Endothelial cell of umbilical vein (primary cell): ENCODE data around the gene STAB2. TPM values are rescaled to one million over a fixed set of nuclear protein-coding genes. Genes with fewer than 3 reads are reported as not detected.

Source experiments
- BruUV-seq: library from RNA; stranded (reverse); fragments of 400-500 nt; replicated peaks from 2 replicates; lab custom pipeline; 2021; lab: Mats Ljungman, UMichigan
- CTCF ChIA-PET: fragments of 300-600, 350-600 bp; sonication (Branson Sonifier 250); formaldehyde crosslinking; loops from one replicate; lab custom pipeline; 2021; ENCODE audit warnings: antibody characterized with exemption, inconsistent platforms; lab: Charles Lee
- POLR2A ChIA-PET: fragments of 300-600, 350-600 bp; sonication (Branson Sonifier 250); formaldehyde crosslinking; loops from one replicate; lab custom pipeline; 2021; ENCODE audit warnings: antibody characterized with exemption, inconsistent platforms; lab: Charles Lee
- DNase-seq: peaks from one replicate; pipeline ENCODE4 v3.0.0-alpha.2; 2011; ENCODE audit warnings: low read depth, low spot score
- FAIRE-seq: peaks from 2 replicates; lab custom pipeline; 2011; peaks lifted over from hg19 to GRCh38; lab: Jason Lieb, UNC
- H2AFZ ChIP-seq: 2 replicates; pipeline ENCODE4 v1.6.0; 2012; ENCODE audit warnings: low read depth, low read length, control low read depth, inconsistent platforms
- H3K27ac ChIP-seq: 2 replicates; pipeline ENCODE4 v1.5.1; 2011; ENCODE audit warnings: low read depth, mild to moderate bottlenecking, control low read depth, low read length, moderate library complexity; ENCODE audit not compliant: insufficient read depth
- H3K27me3 ChIP-seq, 2 experiments: 2 replicates each; pipeline versions ENCODE4 v1.6.0 to v1.6.1; 2011; ENCODE audit warnings: low read length in 2 of 2, mixed read lengths in 1 of 2; ENCODE audit not compliant: control insufficient read depth in 2 of 2, insufficient read depth in 2 of 2
- H3K36me3 ChIP-seq, 2 experiments: 2 replicates in 1 of 2; 3 replicates in 1 of 2; pipeline ENCODE4 v1.5.1; 2011; ENCODE audit warnings: low read length in 2 of 2, mild to moderate bottlenecking in 1 of 2, moderate library complexity in 1 of 2; ENCODE audit not compliant: control insufficient read depth in 2 of 2, insufficient read depth in 2 of 2; ENCODE audit errors: extremely low read depth in 1 of 2
- H3K4me1 ChIP-seq: 3 replicates; pipeline ENCODE4 v1.5.1; 2011; ENCODE audit warnings: mild to moderate bottlenecking, low read length; ENCODE audit not compliant: control insufficient read depth, insufficient read depth; ENCODE audit errors: extremely low read depth
- H3K4me2 ChIP-seq: 2 replicates; pipeline ENCODE4 v1.6.1; 2011; ENCODE audit warnings: low read length, control low read depth, mixed read lengths; ENCODE audit not compliant: insufficient read depth
- H3K4me3 ChIP-seq, 3 experiments: fragments of 200-600 bp in 1 of 3; sonication (generic), shearing (Covaris generic) in 1 of 3; replicated peaks in 1 of 3; 2 replicates each; pipeline ENCODE4 v1.5.1; 2011 to 2016; ENCODE audit warnings: control low read depth in 3 of 3, low read length in 3 of 3, mild to moderate bottlenecking in 2 of 3, inconsistent platforms in 1 of 3, low read depth in 1 of 3, moderate library complexity in 1 of 3; ENCODE audit not compliant: insufficient read depth in 1 of 3
- H3K79me2 ChIP-seq: 2 replicates; pipeline ENCODE4 v1.6.0; 2012; ENCODE audit warnings: low read length, inconsistent platforms; ENCODE audit not compliant: control insufficient read depth, insufficient read depth
- H3K9ac ChIP-seq: replicated peaks from 2 replicates; pipeline ENCODE3; 2011; ENCODE audit warnings: low read length, control low read depth; ENCODE audit not compliant: insufficient read depth; ENCODE audit errors: extremely low read depth
- H3K9me1 ChIP-seq: replicated peaks from 3 replicates; pipeline ENCODE4 v1.6.0; 2011; ENCODE audit warnings: mild to moderate bottlenecking, low read length; ENCODE audit not compliant: control insufficient read depth, insufficient read depth; ENCODE audit errors: extremely low read depth
- H3K9me3 ChIP-seq: replicated peaks from 2 replicates; pipeline ENCODE4 v1.5.1; 2012; ENCODE audit warnings: low read length, inconsistent platforms; ENCODE audit not compliant: control insufficient read depth, insufficient read depth
- H4K20me1 ChIP-seq: replicated peaks from 2 replicates; pipeline ENCODE3; 2011; ENCODE audit warnings: mild to moderate bottlenecking, low read length; ENCODE audit not compliant: control insufficient read depth, insufficient read depth; ENCODE audit errors: extremely low read depth
- EZH2 ChIP-seq: IDR thresholded peaks from 2 replicates; pipeline ENCODE4 v1.6.1; 2012; ENCODE audit warnings: borderline replicate concordance, low read depth, mild to moderate bottlenecking, moderate library complexity, low read length, inconsistent platforms; ENCODE audit not compliant: severe bottlenecking
- FOS ChIP-seq: IDR thresholded peaks from 2 replicates; pipeline ENCODE4 v1.6.1; 2011; ENCODE audit warnings: mild to moderate bottlenecking, low read length, moderate library complexity, borderline replicate concordance; ENCODE audit not compliant: insufficient read depth
- GATA2 ChIP-seq: IDR thresholded peaks from 2 replicates; pipeline ENCODE4 v1.7.0; 2011; ENCODE audit warnings: low read depth, mild to moderate bottlenecking, moderate library complexity, mixed read lengths, low read length; ENCODE audit not compliant: insufficient read length, insufficient read depth
- JUN ChIP-seq: IDR thresholded peaks from 2 replicates; pipeline ENCODE4 v1.6.1; 2011; ENCODE audit warnings: borderline replicate concordance, low read depth; ENCODE audit not compliant: insufficient read length, insufficient read depth
- MYC ChIP-seq: IDR thresholded peaks from one replicate; pipeline ENCODE4 v1.6.1; 2011; ENCODE audit warnings: mild to moderate bottlenecking, low read depth, low read length
- dilution Hi-C: fragments of 300-500 bp; cut with MboI; formaldehyde crosslinking; loops from one replicate; pipeline ENCODE4 v1.15.0; 2019; ENCODE audit warnings: low sequenced_read_pairs; ENCODE audit not compliant: extremely low pct_ligation_motif_present
- intact Hi-C: fragments of 100-400 bp; cut with micrococcal nuclease; formaldehyde crosslinking; loops from one replicate; pipeline ENCODE4 v1.10.0; 2022
- polyA plus RNA-seq, 4 experiments: library from polyadenylated mRNA; depleted of rRNA in 3 of 4; stranded (reverse) in 3 of 4; unstranded in 1 of 4; fragments of >200 nt; gene quantifications; 2 replicates each; pipeline versions ENCODE4 v1.2.1 to v1.2.3, GENCODE V29; 2011 to 2012; ENCODE audit warnings: missing spikeins in 1 of 4
- total RNA-seq: library from RNA; stranded (reverse); gene quantifications from 2 replicates; pipeline ENCODE4 v1.2.3, GENCODE V29; 2021

Gene STAB2
- total and polyA plus RNA-seq, 2 donors (not counting 3 experiments of a cell fraction or from before 2014, with no cell fraction given) = 0.01 TPM; not detected in 1

DNA sequence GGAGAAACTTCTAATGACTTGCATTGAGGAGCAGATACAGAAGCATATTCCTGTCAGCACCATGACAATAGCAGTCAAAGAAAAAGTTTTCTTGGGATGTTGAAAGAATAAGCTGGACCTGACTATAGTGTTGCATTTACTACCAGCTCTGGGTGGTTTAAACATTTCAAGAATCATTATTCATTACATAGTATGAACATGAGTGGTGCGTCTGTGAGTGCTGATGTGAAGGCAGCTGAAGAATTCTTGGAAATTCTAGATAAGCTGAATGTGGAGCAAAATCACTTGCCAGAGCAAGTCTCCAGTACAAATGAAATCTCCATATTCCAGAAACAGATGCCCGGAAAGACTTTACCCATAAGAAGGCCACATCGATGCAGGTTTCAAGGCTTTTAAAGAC, 45.0 kb upstream of the STAB2 start:
- no peak overlapping the region for H3K9ac ChIP-seq
- H2AFZ ChIP-seq = no peak overlapping the region
- no peak overlapping the region for H3K27ac ChIP-seq
- no peak for FAIRE-seq
- DNase-seq = no peak
- no peak for TF ChIP-seq GATA2
- TF ChIP-seq MYC = no peak
- no peak for TF ChIP-seq FOS
- no peak for TF ChIP-seq EZH2
- intact Hi-C loops = no loop called here
- H4K20me1 ChIP-seq = no peaks in the 10 kb centered on the region
- ChIA-PET CTCF (no interaction called here), POLR2A (no interaction called here)
- H3K9me3 ChIP-seq = no peaks in the 10 kb centered on the region
- dilution Hi-C loops = no loop called here
- H3K4me2 ChIP-seq = no peak overlapping the region
- no peaks in the 10 kb centered on the region for H3K9me1 ChIP-seq
- H3K4me1 ChIP-seq = no peaks in the 10 kb centered on the region
- H3K36me3 ChIP-seq = no peaks in the 10 kb centered on the region
- H3K4me3 ChIP-seq = no peak overlapping the region
- H3K27me3 ChIP-seq = no peaks in the 10 kb centered on the region
- no peaks in the 10 kb centered on the region for H3K79me2 ChIP-seq
- no TSS peak for BruUV-seq

DNA sequence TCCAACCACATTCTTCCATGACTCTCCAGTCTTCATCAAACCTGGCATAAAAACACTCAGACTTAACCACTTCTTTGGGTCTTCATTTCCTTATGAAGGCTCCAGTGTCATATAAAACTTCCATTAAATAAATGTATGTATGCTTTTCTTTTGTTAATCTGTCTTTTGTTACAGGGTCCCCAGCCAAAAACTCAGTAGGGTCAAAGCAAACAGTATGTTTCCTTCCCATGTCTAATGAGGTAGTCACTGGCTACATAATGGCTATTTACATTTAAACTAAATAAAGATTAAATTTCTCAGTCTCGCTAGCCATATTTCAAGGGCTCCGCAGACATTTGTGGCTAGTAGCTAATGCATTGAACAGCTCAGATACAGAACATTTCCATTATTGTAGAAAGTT, 40.1 kb upstream of the STAB2 start:
- dilution Hi-C loops (no loop called here), intact Hi-C loops (no loop called here)
- no peak for FAIRE-seq
- Histone ChIP-seq H3K27ac (no peak overlapping the region), H3K9me1 (no peaks in the 10 kb centered on the region), H3K4me1 (no peaks in the 10 kb centered on the region), H3K9ac (no peak overlapping the region), H3K4me2 (no peak overlapping the region), H3K27me3 (peaks cover 0 to 5% of the 10 kb centered on the region in 2 experiments), H4K20me1 (no peaks in the 10 kb centered on the region), H3K36me3 (no peaks in the 10 kb centered on the region), H3K9me3 (no peaks in the 10 kb centered on the region), H2AFZ (no peak overlapping the region), H3K4me3 (no peak overlapping the region), H3K79me2 (no peaks in the 10 kb centered on the region)
- POLR2A ChIA-PET = no interaction called here
- TF ChIP-seq MYC (no peak), JUN (no peak), FOS (no peak)
- CTCF ChIA-PET = interaction anchor here (3.7 to 5.5 kb wide), 2 partner anchors 598 to 1606 kb away, joined by 24 to 108 read pairs; no protein-coding TSS in a partner anchor
- BruUV-seq = no TSS peak
- no peak for DNase-seq
